ENCODE measurements around the gene FRS3. TPM values are rescaled to one million over a fixed set of nuclear protein-coding genes. Genes with fewer than 3 reads are reported as not detected.
A peak's percentile ranks its signal among the peaks of the same experiment; 100 is the strongest.
"Not testable (repeated sequence)": the region's sequence is repeated elsewhere in the genome, so short reads cannot be mapped to it uniquely, and the experiment has no call there.

Gene FRS3
- total and polyA plus RNA-seq, 2 donors from 2014 or later = 5.3 to 7.0 TPM

DNA sequence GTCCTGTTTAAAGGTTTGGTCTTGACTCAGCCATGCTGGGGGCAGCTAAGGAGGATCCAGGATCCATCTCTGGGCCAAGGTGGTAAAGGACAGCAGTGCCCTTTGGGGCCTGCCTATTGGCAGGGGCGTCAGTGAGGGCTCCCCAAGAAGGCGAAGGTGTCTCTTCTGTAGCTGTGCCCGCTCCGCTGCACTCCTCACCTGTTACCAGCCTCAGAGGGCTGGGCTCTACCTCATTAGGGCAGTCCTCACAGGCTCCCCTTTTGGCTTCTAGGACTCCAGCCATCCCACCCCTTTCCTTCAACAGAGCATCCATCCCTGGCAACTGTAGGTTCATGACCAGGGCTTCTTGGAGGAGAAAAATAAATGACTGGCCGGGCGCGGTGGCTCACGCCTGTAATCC, 10.3 kb downstream of the FRS3 start:
- no peaks in the 10 kb centered on the region for H3K9me3 ChIP-seq (ENCODE audit: control insufficient read depth in 2 of 3, insufficient read depth in 1 of 3, low read length in 3 of 3)
- intact Hi-C loops (cut with DNase I) = no loop called here
- no peak overlapping the region for H3K4me3 ChIP-seq (ENCODE audit: low read length in 3 of 3)
- peaks cover 0 to 13% (median 12%) of the 10 kb centered on the region in 3 donors for H3K36me3 ChIP-seq (ENCODE audit: control insufficient read depth in 2 of 3, insufficient read depth in 3 of 3, low read length in 3 of 3)
- FAIRE-seq (no peak), DNase-seq (peak in 1 of 5 donors; percentile 31)
- peaks cover 0 to 6% (median 0%) of the 10 kb centered on the region in 3 donors for H3K4me1 ChIP-seq (ENCODE audit: control insufficient read depth in 2 of 3, insufficient read depth in 2 of 3, low read depth in 1 of 3, low read length in 3 of 3)
- TF ChIP-seq, protein P1, sequence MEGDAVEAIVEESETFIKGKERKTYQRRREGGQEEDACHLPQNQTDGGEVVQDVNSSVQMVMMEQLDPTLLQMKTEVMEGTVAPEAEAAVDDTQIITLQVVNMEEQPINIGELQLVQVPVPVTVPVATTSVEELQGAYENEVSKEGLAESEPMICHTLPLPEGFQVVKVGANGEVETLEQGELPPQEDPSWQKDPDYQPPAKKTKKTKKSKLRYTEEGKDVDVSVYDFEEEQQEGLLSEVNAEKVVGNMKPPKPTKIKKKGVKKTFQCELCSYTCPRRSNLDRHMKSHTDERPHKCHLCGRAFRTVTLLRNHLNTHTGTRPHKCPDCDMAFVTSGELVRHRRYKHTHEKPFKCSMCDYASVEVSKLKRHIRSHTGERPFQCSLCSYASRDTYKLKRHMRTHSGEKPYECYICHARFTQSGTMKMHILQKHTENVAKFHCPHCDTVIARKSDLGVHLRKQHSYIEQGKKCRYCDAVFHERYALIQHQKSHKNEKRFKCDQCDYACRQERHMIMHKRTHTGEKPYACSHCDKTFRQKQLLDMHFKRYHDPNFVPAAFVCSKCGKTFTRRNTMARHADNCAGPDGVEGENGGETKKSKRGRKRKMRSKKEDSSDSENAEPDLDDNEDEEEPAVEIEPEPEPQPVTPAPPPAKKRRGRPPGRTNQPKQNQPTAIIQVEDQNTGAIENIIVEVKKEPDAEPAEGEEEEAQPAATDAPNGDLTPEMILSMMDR (IDR thresholded peaks at IDR 0.05; ENCODE audit: borderline replicate concordance, extremely low read depth, insufficient read depth) = no peak
- H3K27me3 ChIP-seq (ENCODE audit: control insufficient read depth, insufficient read depth, low read length) = no peaks in the 10 kb centered on the region
- H3K27ac ChIP-seq (ENCODE audit: low read depth in 2 of 2, low read length in 2 of 2) = no peak overlapping the region
- H3K9ac ChIP-seq (ENCODE audit: low read length in 3 of 3) = no peak overlapping the region

DNA sequence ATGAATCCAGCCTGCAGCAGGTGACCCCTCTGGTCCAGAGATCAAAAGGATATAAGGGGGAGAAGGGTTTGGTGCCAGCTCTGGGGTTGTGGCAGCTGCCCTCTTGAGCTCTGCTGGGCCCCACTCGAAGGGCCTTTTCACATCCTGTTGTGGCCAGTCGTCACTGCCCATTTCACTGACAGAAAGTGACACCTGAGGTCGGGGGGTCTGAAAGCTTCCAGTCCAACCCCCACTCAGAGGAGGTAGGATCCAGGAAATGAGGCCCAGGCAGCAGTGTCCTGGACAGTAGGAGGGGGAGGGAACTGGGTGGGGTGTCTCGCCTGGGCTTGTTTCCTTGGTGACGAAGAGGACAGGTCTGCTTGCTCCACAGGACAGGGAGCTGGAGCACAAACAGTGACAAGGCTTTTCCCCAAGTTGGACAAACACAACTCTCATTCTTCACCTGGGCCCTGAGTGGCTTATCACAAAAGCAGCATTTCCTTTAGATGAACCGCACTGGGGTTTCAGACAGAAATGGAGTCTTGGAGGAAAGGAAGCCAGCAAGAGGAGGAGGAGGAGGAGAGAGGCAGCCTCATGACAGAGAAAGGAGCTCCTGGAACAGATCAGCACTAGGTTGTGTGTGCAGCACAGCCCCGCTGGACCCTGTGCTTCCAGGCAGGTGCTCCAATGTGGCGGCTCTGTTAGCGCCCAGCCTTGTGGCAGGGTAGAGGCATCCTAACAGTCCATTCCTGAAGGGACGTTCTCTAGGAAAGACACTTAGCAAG, 11.0 kb downstream of the FRS3 start:
- H3K27ac ChIP-seq (ENCODE audit: low read depth in 2 of 2, low read length in 2 of 2) = no peak overlapping the region
- no peak overlapping the region for H3K9ac ChIP-seq (ENCODE audit: low read length in 3 of 3)
- no peak for FAIRE-seq
- H3K4me3 ChIP-seq (ENCODE audit: low read length in 3 of 3) = no peak overlapping the region
- H3K9me3 ChIP-seq (ENCODE audit: control insufficient read depth in 2 of 3, insufficient read depth in 1 of 3, low read length in 3 of 3) = no peaks in the 10 kb centered on the region
- DNase-seq = peak in 4 of 5 donors; percentile 56 to 73 (median 61)
- no peaks in the 10 kb centered on the region for H3K27me3 ChIP-seq (ENCODE audit: control insufficient read depth, insufficient read depth, low read length)
- H3K4me1 ChIP-seq (ENCODE audit: control insufficient read depth in 2 of 3, insufficient read depth in 2 of 3, low read depth in 1 of 3, low read length in 3 of 3) = peaks cover 0 to 6% (median 0%) of the 10 kb centered on the region in 3 donors
- intact Hi-C loops (cut with DNase I) = no loop called here
- peaks cover 0 to 9% (median 9%) of the 10 kb centered on the region in 3 donors for H3K36me3 ChIP-seq (ENCODE audit: control insufficient read depth in 2 of 3, insufficient read depth in 3 of 3, low read length in 3 of 3)
- TF ChIP-seq, protein P1 (IDR thresholded peaks at IDR 0.05; ENCODE audit: borderline replicate concordance, extremely low read depth, insufficient read depth) = no peak

DNA sequence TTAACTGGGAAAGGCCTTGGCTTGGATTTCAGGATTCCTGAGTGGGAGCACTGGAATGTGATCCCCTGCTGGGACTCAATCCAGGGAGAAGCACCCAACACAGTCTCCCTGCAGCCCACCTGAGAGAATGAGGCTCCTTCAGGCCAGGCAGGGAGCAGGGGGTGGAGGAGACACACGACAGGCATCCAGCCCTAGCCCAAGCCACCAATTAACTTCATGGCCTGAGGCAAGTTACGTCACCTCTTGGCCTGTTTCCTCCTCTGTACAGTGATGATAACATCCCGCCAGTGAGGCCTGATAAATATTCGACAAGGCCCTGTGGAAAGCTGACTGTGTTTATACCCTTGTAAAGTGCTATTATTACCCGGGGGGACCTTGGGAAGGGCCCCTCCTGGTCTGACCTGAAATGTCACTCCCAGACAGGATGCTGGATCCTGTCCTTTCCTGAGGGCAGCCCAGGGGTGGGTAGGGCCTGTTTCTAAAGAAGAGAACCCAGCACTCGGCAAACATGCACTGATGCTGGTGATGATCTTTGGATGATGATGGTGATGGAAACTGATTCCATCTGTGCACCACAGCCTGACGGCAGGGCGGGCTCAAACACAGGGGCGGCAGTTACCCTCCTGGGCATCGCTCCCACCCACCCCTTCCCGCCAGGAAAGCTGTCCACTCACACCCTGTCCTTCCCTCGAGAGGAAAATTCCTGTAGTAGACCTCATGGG, 12.4 kb downstream of the FRS3 start:
- Histone ChIP-seq H3K4me3 (ENCODE audit: low read length in 3 of 3) (no peak overlapping the region), H3K4me1 (ENCODE audit: control insufficient read depth in 2 of 3, insufficient read depth in 2 of 3, low read depth in 1 of 3, low read length in 3 of 3) (peaks cover 0 to 6% (median 0%) of the 10 kb centered on the region in 3 donors), H3K9ac (ENCODE audit: low read length in 3 of 3) (no peak overlapping the region), H3K27me3 (ENCODE audit: control insufficient read depth, insufficient read depth, low read length) (no peaks in the 10 kb centered on the region), H3K9me3 (ENCODE audit: control insufficient read depth in 2 of 3, insufficient read depth in 1 of 3, low read length in 3 of 3) (no peaks in the 10 kb centered on the region), H3K36me3 (ENCODE audit: control insufficient read depth in 2 of 3, insufficient read depth in 3 of 3, low read length in 3 of 3) (peaks cover 0 to 8% (median 7%) of the 10 kb centered on the region in 3 donors), H3K27ac (ENCODE audit: low read depth in 2 of 2, low read length in 2 of 2) (no peak overlapping the region)
- peak in 4 of 5 donors; percentile 50 to 76 (median 60) for DNase-seq
- intact Hi-C loops (cut with DNase I) = no loop called here
- TF ChIP-seq, protein P1 (IDR thresholded peaks at IDR 0.05; ENCODE audit: borderline replicate concordance, extremely low read depth, insufficient read depth) = no peak
- no peak for FAIRE-seq

DNA sequence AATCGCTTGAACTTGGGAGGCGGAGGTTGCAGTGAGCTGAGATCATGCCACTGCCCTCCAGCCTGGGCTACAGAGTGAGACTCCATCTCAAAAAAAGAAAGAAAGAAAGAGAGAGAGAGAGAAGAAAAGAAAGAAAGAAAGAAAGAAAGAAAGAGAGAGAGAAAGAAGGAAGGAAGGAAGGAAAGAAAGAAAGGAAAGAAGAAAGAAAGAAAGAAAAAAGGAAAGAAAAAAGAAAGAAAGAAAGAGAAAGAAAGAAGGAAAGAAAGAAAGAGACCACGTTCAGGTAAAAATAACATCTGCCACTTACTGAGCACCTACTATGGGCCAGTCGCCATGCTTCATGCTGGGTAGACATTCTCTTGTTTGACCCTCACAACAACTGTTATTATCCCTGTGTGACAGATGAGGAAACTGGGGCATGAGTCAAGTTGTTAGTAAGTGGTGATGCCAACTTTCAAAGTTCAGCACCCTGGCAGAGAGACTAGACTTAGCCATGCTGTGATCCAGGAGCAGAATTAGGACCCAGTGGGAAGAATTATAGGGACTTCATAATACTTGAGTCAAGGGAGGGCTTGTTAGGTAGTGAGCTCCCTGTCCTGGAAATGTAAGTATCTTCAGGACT, 13.5 kb downstream of the FRS3 start:
- intact Hi-C loops (cut with DNase I); H3K27ac ChIP-seq (ENCODE audit: low read depth in 2 of 2, low read length in 2 of 2); H3K4me3 ChIP-seq (ENCODE audit: low read length in 3 of 3); H3K27me3 ChIP-seq (ENCODE audit: control insufficient read depth, insufficient read depth, low read length); H3K36me3 ChIP-seq (ENCODE audit: control insufficient read depth in 2 of 3, insufficient read depth in 3 of 3, low read length in 3 of 3); H3K4me1 ChIP-seq (ENCODE audit: control insufficient read depth in 2 of 3, insufficient read depth in 2 of 3, low read depth in 1 of 3, low read length in 3 of 3); H3K9me3 ChIP-seq (ENCODE audit: control insufficient read depth in 2 of 3, insufficient read depth in 1 of 3, low read length in 3 of 3); FAIRE-seq; H3K9ac ChIP-seq (ENCODE audit: low read length in 3 of 3); DNase-seq: not testable (repeated sequence)

All from kidney (tissue), 14 donors.